NCI-H1436 treated with DMSO at 0.1 percent for 48 hours (cell line): Measurements from ENCODE around the gene ERCC6L2.

Source experiments
- DNase-seq: peaks from one replicate; lab custom pipeline; 2025; lab: John Stamatoyannopoulos, UW

ERCC6L2 gene

GRCh38 chr9:95875305-95876137 lies at the start of gene ERCC6L2:
ERCC6L2 (plus strand) TSS chr9:95875691; CDS start chr9:95876039, 348 bp downstream.
- DNase-seq = peak; percentile 89

GRCh38 chr9:95826183-95826838 lies 49.2 kb upstream of the ERCC6L2 start:
- no peak for DNase-seq

- DNase-seq = no peak
Observed at GRCh38 chr9:95830768-95831167, 44.7 kb upstream of the ERCC6L2 start.

GRCh38 chr9:95831810-95832209 lies 43.7 kb upstream of the ERCC6L2 start:
- no peak for DNase-seq

- DNase-seq = no peak
Observed at GRCh38 chr9:95833546-95834178, 41.8 kb upstream of the ERCC6L2 start.

GRCh38 chr9:95834281-95834907 lies 41.1 kb upstream of the ERCC6L2 start:
- no peak for DNase-seq

- no peak for DNase-seq
Observed at GRCh38 chr9:95835393-95835792, 40.1 kb upstream of the ERCC6L2 start.

GRCh38 chr9:95836072-95836471 lies 39.4 kb upstream of the ERCC6L2 start:
- no peak for DNase-seq

- no peak for DNase-seq
Observed at GRCh38 chr9:95839012-95839411, 36.5 kb upstream of the ERCC6L2 start.

GRCh38 chr9:95840074-95840473 lies 35.4 kb upstream of the ERCC6L2 start:
- no peak for DNase-seq

- no peak for DNase-seq
Observed at GRCh38 chr9:95841377-95841776, 34.1 kb upstream of the ERCC6L2 start.

- DNase-seq = no peak
Observed at GRCh38 chr9:95845751-95846150, 29.7 kb upstream of the ERCC6L2 start.

GRCh38 chr9:95848764-95849163 lies 26.7 kb upstream of the ERCC6L2 start:
- DNase-seq = no peak

- no peak for DNase-seq
Observed at GRCh38 chr9:95852059-95853032, 23.1 kb upstream of the ERCC6L2 start.

GRCh38 chr9:95854386-95855020 lies 21.0 kb upstream of the ERCC6L2 start:
- no peak for DNase-seq

GRCh38 chr9:95855961-95856360 lies 19.5 kb upstream of the ERCC6L2 start:
- no peak for DNase-seq

- DNase-seq = no peak
Observed at GRCh38 chr9:95857124-95857523, 18.4 kb upstream of the ERCC6L2 start.

GRCh38 chr9:95857896-95858295 lies 17.6 kb upstream of the ERCC6L2 start:
- DNase-seq = no peak

GRCh38 chr9:95862343-95862742 lies 13.1 kb upstream of the ERCC6L2 start:
- no peak for DNase-seq

GRCh38 chr9:95864852-95865580 lies 10.5 kb upstream of the ERCC6L2 start:
- DNase-seq = no peak
